Calu3 (cell line): Measurements from ENCODE around the gene AK9. TPM values are rescaled to one million over a fixed set of nuclear protein-coding genes. Genes with fewer than 3 reads are reported as not detected.

Source experiments
- BruUV-seq: library from RNA; stranded (reverse); fragments of 400-500 nt; replicated peaks from 2 replicates; lab custom pipeline; 2021; lab: Mats Ljungman, UMichigan
- CTCF ChIA-PET: fragments of 300-600 bp; sonication (Branson Sonifier 250); formaldehyde crosslinking; loops from one replicate; lab custom pipeline; 2022; ENCODE audit warnings: antibody characterized with exemption; lab: Charles Lee
- DNase-seq: peaks from one replicate; pipeline ENCODE4 v3.0.0; 2022
- H3K27ac Mint-ChIP-seq: one replicate; pipeline ENCODE4 v1.8.0; 2022; ENCODE audit warnings: mixed read lengths; ENCODE audit not compliant: unreplicated experiment
- H3K27me3 Mint-ChIP-seq: one replicate; pipeline ENCODE4 v1.8.0; 2022; ENCODE audit warnings: mixed read lengths; ENCODE audit not compliant: unreplicated experiment
- H3K36me3 Mint-ChIP-seq: one replicate; pipeline ENCODE4 v1.8.0; 2022; ENCODE audit warnings: mild to moderate bottlenecking, moderate library complexity, mixed read lengths; ENCODE audit not compliant: insufficient read depth, unreplicated experiment
- H3K4me1 Mint-ChIP-seq: one replicate; pipeline ENCODE4 v1.8.0; 2022; ENCODE audit warnings: mild to moderate bottlenecking, low read depth, mixed read lengths; ENCODE audit not compliant: unreplicated experiment
- H3K4me3 Mint-ChIP-seq: one replicate; pipeline ENCODE4 v1.8.0; 2022; ENCODE audit warnings: mild to moderate bottlenecking, low read depth, moderate library complexity, mixed read lengths; ENCODE audit not compliant: unreplicated experiment
- H3K9me3 Mint-ChIP-seq: one replicate; pipeline ENCODE4 v1.8.0; 2022; ENCODE audit warnings: low read depth, mixed read lengths; ENCODE audit not compliant: unreplicated experiment
- intact Hi-C: fragments of 100-400 bp; cut with micrococcal nuclease; formaldehyde crosslinking; loops from one replicate; pipeline ENCODE4 v1.10.0; 2022; ENCODE audit not compliant: unreplicated experiment
- total RNA-seq: library from RNA; stranded (reverse); gene quantifications from 2 replicates; pipeline ENCODE4 v1.2.3, GENCODE V29; 2022
- TF ChIP-seq, protein P1 (sequence below): fragments of 200-600 bp; IDR thresholded peaks from one replicate; pipeline ENCODE4 v1.8.0; 2022; ENCODE audit warnings: antibody characterized with exemption; ENCODE audit not compliant: unreplicated experiment

Gene AK9
- total RNA-seq, 1 experiment from 2014 or later, result 7.6 TPM

- no TSS peak for BruUV-seq
- intact Hi-C loops, result no loop called here
- DNase-seq, result no peak
- Mint-ChIP-seq H3K4me3 (no peak overlapping the region), H3K36me3 (peaks cover 4% of the 10 kb centered on the region), H3K27me3 (peaks cover 14% of the 10 kb centered on the region), H3K27ac (no peak overlapping the region), H3K4me1 (peaks cover 8% of the 10 kb centered on the region), H3K9me3 (no peaks in the 10 kb centered on the region)
- TF ChIP-seq, protein P1, sequence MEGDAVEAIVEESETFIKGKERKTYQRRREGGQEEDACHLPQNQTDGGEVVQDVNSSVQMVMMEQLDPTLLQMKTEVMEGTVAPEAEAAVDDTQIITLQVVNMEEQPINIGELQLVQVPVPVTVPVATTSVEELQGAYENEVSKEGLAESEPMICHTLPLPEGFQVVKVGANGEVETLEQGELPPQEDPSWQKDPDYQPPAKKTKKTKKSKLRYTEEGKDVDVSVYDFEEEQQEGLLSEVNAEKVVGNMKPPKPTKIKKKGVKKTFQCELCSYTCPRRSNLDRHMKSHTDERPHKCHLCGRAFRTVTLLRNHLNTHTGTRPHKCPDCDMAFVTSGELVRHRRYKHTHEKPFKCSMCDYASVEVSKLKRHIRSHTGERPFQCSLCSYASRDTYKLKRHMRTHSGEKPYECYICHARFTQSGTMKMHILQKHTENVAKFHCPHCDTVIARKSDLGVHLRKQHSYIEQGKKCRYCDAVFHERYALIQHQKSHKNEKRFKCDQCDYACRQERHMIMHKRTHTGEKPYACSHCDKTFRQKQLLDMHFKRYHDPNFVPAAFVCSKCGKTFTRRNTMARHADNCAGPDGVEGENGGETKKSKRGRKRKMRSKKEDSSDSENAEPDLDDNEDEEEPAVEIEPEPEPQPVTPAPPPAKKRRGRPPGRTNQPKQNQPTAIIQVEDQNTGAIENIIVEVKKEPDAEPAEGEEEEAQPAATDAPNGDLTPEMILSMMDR, result no peak
- CTCF ChIA-PET, result interaction anchor here (0.7 kb wide), 1 partner anchor 724 kb away, joined by 3 read pairs; no protein-coding TSS in a partner anchor
Observed at GRCh38 chr6:109490713-109491112, 200.3 kb downstream of the AK9 start.

GRCh38 chr6:109488001-109488400 lies 203.0 kb downstream of the AK9 start:
- DNase-seq, result no peak
- CTCF ChIA-PET, result no interaction called here
- Mint-ChIP-seq H3K27ac (no peak overlapping the region), H3K27me3 (peaks cover 13% of the 10 kb centered on the region), H3K9me3 (no peaks in the 10 kb centered on the region), H3K36me3 (peaks cover 5% of the 10 kb centered on the region), H3K4me1 (peaks cover 9% of the 10 kb centered on the region), H3K4me3 (no peak overlapping the region)
- BruUV-seq, result no TSS peak
- TF ChIP-seq, protein P1, result no peak
- intact Hi-C loops, result no loop called here

GRCh38 chr6:109486068-109486467 lies 204.9 kb downstream of the AK9 start:
- H3K4me1 Mint-ChIP-seq, result peaks cover 19% of the 10 kb centered on the region
- intact Hi-C loops, result no loop called here
- CTCF ChIA-PET, result no interaction called here

DNA sequence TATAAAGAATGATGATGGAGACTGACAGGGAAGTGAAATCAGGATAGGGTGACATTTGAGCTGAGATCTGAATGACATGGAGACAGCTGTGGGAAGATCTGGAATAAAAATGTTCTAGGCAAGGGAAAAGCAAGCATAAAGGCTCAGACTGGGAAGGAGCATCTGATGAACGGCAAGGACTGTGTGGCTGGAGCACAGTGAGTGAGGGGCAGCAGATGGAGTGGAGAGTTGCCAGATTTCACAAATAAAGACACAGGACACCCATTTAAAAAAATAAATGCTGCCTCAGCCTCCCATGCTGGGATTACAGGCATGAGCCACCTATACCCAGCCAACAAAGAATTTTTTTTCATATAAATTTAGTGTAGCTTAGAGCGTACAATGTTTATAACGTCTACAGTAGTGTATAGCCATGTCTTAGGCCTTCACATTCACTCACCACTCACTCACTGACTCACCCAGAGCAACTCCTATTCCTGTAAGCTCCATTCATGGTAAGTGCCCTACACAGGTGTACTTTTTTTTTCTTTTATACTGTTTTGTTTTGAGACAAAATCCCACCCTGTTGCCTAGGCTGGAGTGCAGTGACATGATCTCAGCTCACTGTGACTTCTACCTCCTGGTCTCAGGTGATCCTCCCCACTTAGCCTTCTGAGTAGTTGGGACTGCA lies 205.6 kb downstream of the AK9 start:
- Mint-ChIP-seq H3K36me3 (peaks cover 17% of the 10 kb centered on the region), H3K4me1 (peaks cover 26% of the 10 kb centered on the region), H3K9me3 (no peaks in the 10 kb centered on the region), H3K4me3 (no peak overlapping the region), H3K27ac (no peak overlapping the region), H3K27me3 (peaks cover 13% of the 10 kb centered on the region)
- TF ChIP-seq, protein P1, result no peak
- intact Hi-C loops, result no loop called here
- no peak for DNase-seq
- CTCF ChIA-PET, result interaction anchor here (0.7 kb wide), 1 partner anchor 25 kb away, joined by 3 read pairs; no protein-coding TSS in a partner anchor
- no TSS peak for BruUV-seq

More at GRCh38 chr6:109486068-109486467, 204.9 kb downstream of the AK9 start:
- Mint-ChIP-seq H3K27me3 (peaks cover 13% of the 10 kb centered on the region), H3K4me3 (no peak overlapping the region), H3K36me3 (peaks cover 17% of the 10 kb centered on the region), H3K27ac (no peak overlapping the region), H3K9me3 (no peaks in the 10 kb centered on the region)
- BruUV-seq, result no TSS peak
- DNase-seq, result peak; percentile 9
- TF ChIP-seq, protein P1, result no peak
